PC-3 (cell line): ENCODE results near the gene INPP5D. TPM values are rescaled to one million over a fixed set of nuclear protein-coding genes. Genes with fewer than 3 reads are reported as not detected.

Source experiments
- ATAC-seq: fragments of 200-7000 bp; cut with Tn5 transposase; 2 replicates; pipeline ENCODE4 v1.9.1; 2020; ENCODE audit warnings: mild to moderate bottlenecking, moderate library complexity
- BruUV-seq: library from RNA; stranded (reverse); fragments of 400-500 nt; replicated peaks from 2 replicates; lab custom pipeline; 2021; lab: Mats Ljungman, UMichigan
- CTCF ChIA-PET: fragments of 300-600 bp; sonication (Branson Sonifier 250); formaldehyde crosslinking; loops from one replicate; lab custom pipeline; 2022; ENCODE audit warnings: antibody characterized with exemption; lab: Charles Lee
- POLR2A ChIA-PET: fragments of 300-600 bp; sonication (Branson Sonifier 250); formaldehyde crosslinking; loops from one replicate; lab custom pipeline; 2022; ENCODE audit warnings: antibody characterized with exemption; ENCODE audit not compliant: unreplicated experiment; lab: Charles Lee
- DNase-seq: peaks from one replicate; pipeline ENCODE4 v3.0.0-alpha.2; 2015
- H2AFZ ChIP-seq: fragments of 300-600 bp; sonication (generic); 2 replicates; pipeline ENCODE4 v1.6.0; 2016; ENCODE audit warnings: antibody characterized with exemption, low read length
- H3F3A ChIP-seq: fragments of 300-600 bp; sonication (generic); one replicate; pipeline ENCODE4 v1.6.0; 2017; ENCODE audit warnings: antibody characterized with exemption, low read length, control low read depth, mild to moderate bottlenecking; ENCODE audit not compliant: unreplicated experiment
- H3K27ac ChIP-seq: fragments of 300-600 bp; sonication (generic); 2 replicates; pipeline ENCODE4 v1.5.1; 2016; ENCODE audit warnings: mild to moderate bottlenecking, low read length
- H3K27me3 ChIP-seq: fragments of 300-600 bp; sonication (generic); 2 replicates; pipeline ENCODE4 v1.6.1; 2016; ENCODE audit warnings: low read length, mixed read lengths
- H3K36me3 ChIP-seq: fragments of 300-600 bp; sonication (generic); 2 replicates; pipeline ENCODE4 v1.6.1; 2016; ENCODE audit warnings: low read depth, mixed run types, low read length, mixed read lengths
- H3K4me1 ChIP-seq: fragments of 300-600 bp; sonication (generic); 2 replicates; pipeline ENCODE4 v1.5.1; 2016; ENCODE audit warnings: low read length; ENCODE audit not compliant: insufficient read depth
- H3K4me2 ChIP-seq: fragments of 300-600 bp; sonication (generic); 2 replicates; pipeline ENCODE4 v1.6.0; 2016; ENCODE audit warnings: low read length
- H3K4me3 ChIP-seq: fragments of 300-600 bp; sonication (generic); 2 replicates; pipeline ENCODE4 v1.5.1; 2016; ENCODE audit warnings: mild to moderate bottlenecking, low read length, mixed read lengths
- H3K79me2 ChIP-seq: fragments of 300-600 bp; sonication (generic); 2 replicates; pipeline ENCODE4 v1.6.1; 2017; ENCODE audit warnings: low read length, mixed read lengths
- H3K9ac ChIP-seq: fragments of 300-600 bp; sonication (generic); 2 replicates; pipeline ENCODE4 v1.6.0; 2016; ENCODE audit warnings: mild to moderate bottlenecking, low read length
- H3K9me2 ChIP-seq: fragments of 300-600 bp; sonication (generic); replicated peaks from 2 replicates; pipeline ENCODE4 v1.6.1; 2016; ENCODE audit warnings: mixed run types, low read length, mixed read lengths
- H3K9me3 ChIP-seq: fragments of 300-600 bp; sonication (generic); 2 replicates; pipeline ENCODE4 v1.6.1; 2016; ENCODE audit warnings: low read length, mixed read lengths
- H4K20me1 ChIP-seq: fragments of 300-600 bp; sonication (generic); 2 replicates; pipeline ENCODE4 v1.6.1; 2016; ENCODE audit warnings: low read length, mixed read lengths
- EZH2 ChIP-seq: fragments of 300-600 bp; sonication (generic); IDR thresholded peaks from one replicate; pipeline ENCODE4 v1.6.1; 2017; ENCODE audit warnings: antibody characterized with exemption, mild to moderate bottlenecking, low read length; ENCODE audit not compliant: unreplicated experiment
- EZH2phosphoT487 ChIP-seq: fragments of 300-600 bp; sonication (generic); IDR thresholded peaks from 2 replicates; pipeline ENCODE4 v1.6.1; 2018; ENCODE audit warnings: mild to moderate bottlenecking, antibody characterized with exemption, low read length, borderline replicate concordance
- intact Hi-C: fragments of 100-400 bp; cut with micrococcal nuclease; formaldehyde crosslinking; loops from 2 replicates; pipeline ENCODE4 v1.9.0; 2023
- total RNA-seq: library from RNA; depleted of rRNA; stranded (reverse); fragments of >200 nt; gene quantifications from 2 replicates; pipeline ENCODE4 v1.2.3, GENCODE V29; 2014
- TF ChIP-seq, protein P1 (sequence below): fragments of 300-600 bp; sonication (generic); conservative IDR thresholded peaks from 2 replicates; pipeline ENCODE4 v1.5.1; 2017; ENCODE audit warnings: antibody characterized with exemption, low read depth, mild to moderate bottlenecking, low read length

INPP5D gene
- total RNA-seq, 1 experiment from 2014 or later: 0.26 TPM

GRCh38 chr2:233148354-233148753, 88.2 kb downstream of the INPP5D start:
- H3K4me2 ChIP-seq: no peak overlapping the region
- BruUV-seq: no TSS peak
- no peak overlapping the region for H2AFZ ChIP-seq
- H4K20me1 ChIP-seq: no peaks in the 10 kb centered on the region
- intact Hi-C loops: no loop called here
- no peaks in the 10 kb centered on the region for H3K9me2 ChIP-seq
- H3K27ac ChIP-seq: no peak overlapping the region
- H3K27me3 ChIP-seq: no peaks in the 10 kb centered on the region
- TF ChIP-seq EZH2phosphoT487: no peak
- TF ChIP-seq EZH2: no peak
- TF ChIP-seq, protein P1, sequence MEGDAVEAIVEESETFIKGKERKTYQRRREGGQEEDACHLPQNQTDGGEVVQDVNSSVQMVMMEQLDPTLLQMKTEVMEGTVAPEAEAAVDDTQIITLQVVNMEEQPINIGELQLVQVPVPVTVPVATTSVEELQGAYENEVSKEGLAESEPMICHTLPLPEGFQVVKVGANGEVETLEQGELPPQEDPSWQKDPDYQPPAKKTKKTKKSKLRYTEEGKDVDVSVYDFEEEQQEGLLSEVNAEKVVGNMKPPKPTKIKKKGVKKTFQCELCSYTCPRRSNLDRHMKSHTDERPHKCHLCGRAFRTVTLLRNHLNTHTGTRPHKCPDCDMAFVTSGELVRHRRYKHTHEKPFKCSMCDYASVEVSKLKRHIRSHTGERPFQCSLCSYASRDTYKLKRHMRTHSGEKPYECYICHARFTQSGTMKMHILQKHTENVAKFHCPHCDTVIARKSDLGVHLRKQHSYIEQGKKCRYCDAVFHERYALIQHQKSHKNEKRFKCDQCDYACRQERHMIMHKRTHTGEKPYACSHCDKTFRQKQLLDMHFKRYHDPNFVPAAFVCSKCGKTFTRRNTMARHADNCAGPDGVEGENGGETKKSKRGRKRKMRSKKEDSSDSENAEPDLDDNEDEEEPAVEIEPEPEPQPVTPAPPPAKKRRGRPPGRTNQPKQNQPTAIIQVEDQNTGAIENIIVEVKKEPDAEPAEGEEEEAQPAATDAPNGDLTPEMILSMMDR: no peak
- DNase-seq: no peak
- no peaks in the 10 kb centered on the region for H3K4me1 ChIP-seq
- no peak for ATAC-seq
- H3K9ac ChIP-seq: no peak overlapping the region
- ChIA-PET POLR2A (no interaction called here), CTCF (no interaction called here)
- H3K4me3 ChIP-seq: no peak overlapping the region
- no peaks in the 10 kb centered on the region for H3K79me2 ChIP-seq
- no peaks in the 10 kb centered on the region for H3K36me3 ChIP-seq
- no peaks in the 10 kb centered on the region for H3K9me3 ChIP-seq
- H3F3A ChIP-seq: no peaks in the 10 kb centered on the region

DNA sequence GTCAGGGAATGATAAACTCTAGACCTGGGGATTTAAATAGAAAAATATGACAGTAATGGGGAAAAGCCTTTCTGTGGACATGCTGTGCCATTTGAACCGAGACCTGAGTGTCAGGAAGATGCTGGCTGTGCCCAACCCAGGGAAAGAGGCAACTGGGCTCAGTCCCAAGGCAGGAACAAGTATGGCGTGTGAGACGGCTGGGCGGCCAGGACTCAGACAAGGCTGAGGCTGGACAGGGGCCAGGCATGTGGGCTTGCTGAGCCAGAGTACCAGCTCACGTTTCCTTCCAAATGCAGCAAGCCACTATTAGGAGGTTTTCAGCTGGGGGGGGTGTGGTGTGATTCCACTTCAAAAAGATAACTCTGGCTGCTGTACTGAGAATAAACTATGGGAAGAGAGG, 92.4 kb downstream of the INPP5D start:
- H3K27me3 ChIP-seq: no peaks in the 10 kb centered on the region
- no peak for TF ChIP-seq EZH2phosphoT487
- TF ChIP-seq EZH2: no peak
- TF ChIP-seq, protein P1: no peak
- H3K4me1 ChIP-seq: no peaks in the 10 kb centered on the region
- CTCF ChIA-PET: no interaction called here
- H3K27ac ChIP-seq: no peak overlapping the region
- H4K20me1 ChIP-seq: no peaks in the 10 kb centered on the region
- POLR2A ChIA-PET: interaction anchor here (0.7 kb wide), 1 partner anchor 259 kb away, joined by 3 read pairs; no protein-coding TSS in a partner anchor
- BruUV-seq: no TSS peak
- no peak overlapping the region for H3K4me2 ChIP-seq
- no peaks in the 10 kb centered on the region for H3K9me2 ChIP-seq
- no peak overlapping the region for H3K4me3 ChIP-seq
- no peak for ATAC-seq
- no peaks in the 10 kb centered on the region for H3K36me3 ChIP-seq
- no peaks in the 10 kb centered on the region for H3F3A ChIP-seq
- no peak overlapping the region for H3K9ac ChIP-seq
- DNase-seq: no peak
- H2AFZ ChIP-seq: no peak overlapping the region
- H3K9me3 ChIP-seq: no peaks in the 10 kb centered on the region
- no peaks in the 10 kb centered on the region for H3K79me2 ChIP-seq
- intact Hi-C loops: no loop called here

DNA sequence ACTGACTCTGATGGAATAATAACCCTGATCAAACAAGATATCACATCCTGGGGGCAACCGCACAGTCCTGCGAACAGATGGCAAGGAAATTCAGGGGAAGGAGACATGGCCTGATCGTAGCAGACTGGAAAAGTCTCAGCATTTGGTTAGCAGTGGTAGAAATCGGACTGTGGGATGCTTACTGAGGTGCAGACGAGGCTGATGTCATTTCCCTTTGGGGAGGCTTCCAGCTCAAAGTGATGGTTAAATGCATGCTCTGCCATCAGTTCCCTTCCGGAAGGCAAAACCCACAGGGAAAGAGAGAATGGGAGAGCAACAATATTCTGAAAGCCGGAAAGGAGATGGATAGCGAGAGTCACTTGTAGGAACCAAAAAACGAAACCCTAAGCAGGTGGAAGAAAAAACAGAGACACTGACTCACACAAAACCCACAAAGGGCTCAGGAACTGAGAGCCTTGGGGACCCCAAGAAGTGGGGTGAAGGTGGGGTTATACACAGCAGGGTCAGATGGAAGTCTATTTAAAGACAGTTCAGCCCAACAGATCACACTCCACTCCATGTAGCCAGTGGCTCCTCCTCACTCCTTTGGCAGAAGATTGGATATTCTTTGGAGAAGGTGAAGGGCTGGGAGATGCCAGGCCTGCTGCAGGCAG, 93.1 kb downstream of the INPP5D start:
- no peaks in the 10 kb centered on the region for H3K9me2 ChIP-seq
- CTCF ChIA-PET: no interaction called here
- no TSS peak for BruUV-seq

More for the DNA sequence above, 93.1 kb downstream of the INPP5D start:
- H3K79me2 ChIP-seq: no peaks in the 10 kb centered on the region
- POLR2A ChIA-PET: no interaction called here
- H4K20me1 ChIP-seq: no peaks in the 10 kb centered on the region
- no peak for DNase-seq
- intact Hi-C loops: no loop called here
- H3K36me3 ChIP-seq: no peaks in the 10 kb centered on the region
- H3K4me1 ChIP-seq: no peaks in the 10 kb centered on the region
- ATAC-seq: no peak
- H3K4me3 ChIP-seq: no peak overlapping the region
- no peak overlapping the region for H3K4me2 ChIP-seq
- no peak overlapping the region for H2AFZ ChIP-seq
- no peak for TF ChIP-seq EZH2phosphoT487
- TF ChIP-seq EZH2: no peak
- H3K9me3 ChIP-seq: no peaks in the 10 kb centered on the region
- H3K9ac ChIP-seq: no peak overlapping the region
- no peaks in the 10 kb centered on the region for H3K27me3 ChIP-seq
- no peaks in the 10 kb centered on the region for H3F3A ChIP-seq
- no peak overlapping the region for H3K27ac ChIP-seq
